NOMO-1 treated with DMSO at 0.1 percent for 48 hours (cell line): ENCODE results near the gene DDX39A.
"Not testable (repeated sequence)": the region's sequence is repeated elsewhere in the genome, so short reads cannot be mapped to it uniquely, and the experiment has no call there.

Experiments used
- DNase-seq: peaks from one replicate; lab custom pipeline; 2025; ENCODE audit not compliant: unreplicated experiment; lab: John Stamatoyannopoulos, UW

The DDX39A gene

GRCh38 chr19:14409146-14410023 is 9.8 kb downstream of the DDX39A start:
- DNase-seq, result no peak

- DNase-seq, result no peak
Measured at GRCh38 chr19:14408491-14409145, 10.5 kb downstream of the DDX39A start.

- DNase-seq, result no peak
Measured at GRCh38 chr19:14407605-14408484, 11.3 kb downstream of the DDX39A start.

- DNase-seq, result no peak
Measured at GRCh38 chr19:14406645-14407401, 12.3 kb downstream of the DDX39A start.

GRCh38 chr19:14405758-14406644 is 13.1 kb downstream of the DDX39A start:
- DNase-seq, result peak; percentile 75

- DNase-seq, result no peak
Measured at GRCh38 chr19:14405380-14405757, 13.8 kb downstream of the DDX39A start.

GRCh38 chr19:14404312-14404711 is 14.8 kb downstream of the DDX39A start:
- no peak for DNase-seq

- not testable (repeated sequence) for DNase-seq
Measured at GRCh38 chr19:14403145-14403930, 15.8 kb downstream of the DDX39A start.

GRCh38 chr19:14402332-14403144 is 16.6 kb downstream of the DDX39A start:
- no peak for DNase-seq

- no peak for DNase-seq
Measured at GRCh38 chr19:14401468-14402195, 17.5 kb downstream of the DDX39A start.

GRCh38 chr19:14400951-14401431 is 18.1 kb downstream of the DDX39A start:
- no peak for DNase-seq

- DNase-seq, result not testable (repeated sequence)
Measured at GRCh38 chr19:14397168-14397567, 22.0 kb downstream of the DDX39A start.

- DNase-seq, result not testable (repeated sequence)
Measured at GRCh38 chr19:14396730-14397129, 22.4 kb downstream of the DDX39A start.

- peak; percentile 38 for DNase-seq
Measured at GRCh38 chr19:14395710-14396336, 23.3 kb downstream of the DDX39A start.

GRCh38 chr19:14395262-14395661 is 23.9 kb downstream of the DDX39A start:
- no peak for DNase-seq

- DNase-seq, result no peak
Measured at GRCh38 chr19:14394167-14394566, 25.0 kb downstream of the DDX39A start.

GRCh38 chr19:14393329-14393728 is 25.8 kb downstream of the DDX39A start:
- no peak for DNase-seq
